GM18499 (cell line): ENCODE results near the gene OR4E2.
"Not testable (repeated sequence)": the region's sequence is repeated elsewhere in the genome, so short reads cannot be mapped to it uniquely, and the experiment has no call there.

ENCODE experiments used
- ATAC-seq: cut with Tn5 transposase; IDR thresholded peaks from one replicate; pipeline ENCODE4 v1.9.1; 2021; ENCODE audit warnings: moderate number of reproducible peaks; ENCODE audit not compliant: insufficient read depth, unreplicated experiment

OR4E2 gene

GRCh38 chr14:21686468-21686867 is 32.8 kb downstream of the OR4E2 start:
- no peak for ATAC-seq

DNA sequence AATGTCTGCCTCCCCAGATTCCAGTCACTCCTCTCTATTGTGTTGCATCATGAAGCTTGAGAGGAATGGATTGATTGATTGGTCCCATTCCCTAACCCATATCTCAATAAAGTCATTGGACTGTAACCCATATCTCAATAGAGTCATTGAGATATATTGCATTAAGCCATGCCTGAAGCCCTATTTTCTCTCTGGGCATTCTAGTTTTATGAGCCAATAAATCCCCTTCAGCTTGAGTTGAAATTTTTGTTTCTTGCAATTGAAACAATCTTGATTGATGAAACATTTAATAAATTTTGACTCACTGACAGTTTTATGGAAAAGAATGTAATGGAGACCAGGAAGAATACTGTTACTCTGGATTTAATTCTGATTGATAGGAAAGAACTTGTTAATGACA is 40.8 kb downstream of the OR4E2 start:
- no peak for ATAC-seq

- not testable (repeated sequence) for ATAC-seq
Measured at GRCh38 chr14:21697662-21698061, 44.0 kb downstream of the OR4E2 start.

GRCh38 chr14:21698538-21698937 is 44.9 kb downstream of the OR4E2 start:
- ATAC-seq = not testable (repeated sequence)

DNA sequence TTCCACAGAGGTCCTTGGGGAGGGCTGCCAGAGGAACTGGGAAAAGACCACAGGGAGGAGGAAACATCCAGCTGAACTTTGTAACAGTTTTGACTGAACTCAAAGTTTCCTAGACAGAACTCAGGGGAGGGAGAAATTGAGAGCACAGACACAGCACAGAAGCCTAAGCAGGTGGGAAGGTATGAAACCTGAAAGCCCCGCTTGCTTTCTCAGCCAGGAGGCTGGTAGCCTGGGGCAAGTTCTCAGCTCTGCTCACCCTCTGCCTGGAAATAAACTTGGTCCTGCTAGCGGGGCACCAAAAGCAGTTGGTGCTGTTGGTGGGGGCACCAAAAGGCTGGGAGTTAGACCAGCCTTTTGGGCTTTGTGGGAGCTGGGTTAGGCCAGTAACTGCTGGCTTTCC is 45.9 kb downstream of the OR4E2 start:
- ATAC-seq = no peak

GRCh38 chr14:21702316-21702715 is 48.7 kb downstream of the OR4E2 start:
- no peak for ATAC-seq

GRCh38 chr14:21703357-21704326 is 50.0 kb downstream of the OR4E2 start:
- no peak for ATAC-seq

- no peak for ATAC-seq
Measured at GRCh38 chr14:21704338-21704737, 50.7 kb downstream of the OR4E2 start.

- ATAC-seq = no peak
Measured at GRCh38 chr14:21711360-21711961, 57.8 kb downstream of the OR4E2 start.

DNA sequence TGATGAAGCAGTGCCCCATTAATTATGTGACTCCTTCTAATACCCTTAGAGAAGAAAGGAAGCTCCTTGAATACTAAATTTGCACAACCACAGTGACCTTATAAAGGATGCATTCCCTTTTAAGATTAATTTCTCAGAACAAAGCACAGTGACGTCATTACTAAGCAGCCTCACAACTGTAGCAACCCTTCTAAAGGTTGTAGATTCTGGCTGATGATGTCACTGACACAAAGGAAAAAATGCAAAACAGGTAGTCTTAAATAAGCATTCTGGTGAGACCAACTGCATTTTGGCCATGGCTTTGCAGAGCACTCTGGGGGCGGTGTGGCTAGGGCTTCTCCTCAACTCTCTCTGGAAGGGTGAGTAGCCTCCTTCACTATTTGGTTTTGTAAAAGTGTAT is 58.4 kb downstream of the OR4E2 start:
- no peak for ATAC-seq

DNA sequence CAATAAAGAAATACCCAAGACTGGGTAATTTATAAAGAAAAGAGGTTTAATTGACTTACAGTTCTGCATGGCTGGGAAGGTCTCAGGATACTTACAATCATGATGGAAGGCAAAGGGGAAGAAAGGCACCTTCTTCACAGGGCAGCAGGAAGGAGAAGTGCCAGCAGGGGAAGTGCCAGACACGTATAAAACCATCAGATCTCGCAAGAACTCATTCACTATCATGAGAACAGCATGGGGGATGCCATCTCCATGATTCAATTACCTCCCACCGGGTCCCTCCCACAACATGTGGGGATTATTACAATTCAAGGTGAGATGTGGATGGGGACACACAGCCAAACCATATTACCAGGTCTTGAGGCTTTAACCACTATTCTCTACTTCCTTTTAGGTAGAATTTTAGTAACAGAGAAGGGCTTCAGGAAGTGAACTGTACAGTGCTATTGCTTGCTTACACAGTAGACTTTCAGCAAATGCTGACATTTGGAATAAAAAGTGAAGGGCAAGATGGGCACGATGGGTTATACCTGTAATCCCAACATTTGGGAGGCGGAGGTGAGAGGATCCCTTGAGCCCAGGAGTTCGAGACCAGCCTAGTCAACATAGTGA is 60.8 kb downstream of the OR4E2 start:
- no peak for ATAC-seq
